Skeletal muscle tissue (tissue), 4 donors: Measurements from ENCODE around the gene MYH14. TPM values are rescaled to one million over a fixed set of nuclear protein-coding genes. Genes with fewer than 3 reads are reported as not detected.

Experiments
- H3K27ac ChIP-seq: one replicate; pipeline ENCODE4 v1.7.0; 2013; ENCODE audit warnings: mild to moderate bottlenecking, low read depth, low read length, inconsistent platforms
- H3K27me3 ChIP-seq, 3 donors: one replicate each; pipeline ENCODE4 v1.7.0; 2013; ENCODE audit warnings: low read length in 3 of 3; ENCODE audit not compliant: control insufficient read depth in 3 of 3, insufficient read depth in 3 of 3
- H3K36me3 ChIP-seq, 3 donors: one replicate each; pipeline ENCODE4 v1.7.0; 2013; ENCODE audit warnings: low read length in 3 of 3; ENCODE audit not compliant: control insufficient read depth in 3 of 3, insufficient read depth in 3 of 3
- H3K4me1 ChIP-seq, 3 donors: one replicate each; pipeline ENCODE4 v1.7.0; 2013; ENCODE audit warnings: low read length in 3 of 3, mild to moderate bottlenecking in 3 of 3; ENCODE audit not compliant: control insufficient read depth in 3 of 3, insufficient read depth in 3 of 3
- H3K4me3 ChIP-seq, 3 donors: one replicate each; pipeline ENCODE4 v1.7.0; 2013; ENCODE audit warnings: low read length in 3 of 3
- H3K9ac ChIP-seq, 3 donors: one replicate each; pipeline ENCODE4 v1.7.0; 2013; ENCODE audit warnings: low read length in 3 of 3, mild to moderate bottlenecking in 3 of 3, moderate library complexity in 2 of 3, low read depth in 1 of 3
- H3K9me3 ChIP-seq, 3 donors: one replicate each; pipeline ENCODE4 v1.7.0; 2013; ENCODE audit warnings: low read length in 3 of 3; ENCODE audit not compliant: control insufficient read depth in 3 of 3
- total RNA-seq: library from RNA; depleted of rRNA; stranded (reverse); fragments of >200 nt; gene quantifications from one replicate; pipeline ENCODE4 v1.2.3, GENCODE V29; 2014
- donor health status: Osteomylitis.

Gene MYH14
- total RNA-seq, 1 donor from 2014 or later: 30.3 TPM

DNA sequence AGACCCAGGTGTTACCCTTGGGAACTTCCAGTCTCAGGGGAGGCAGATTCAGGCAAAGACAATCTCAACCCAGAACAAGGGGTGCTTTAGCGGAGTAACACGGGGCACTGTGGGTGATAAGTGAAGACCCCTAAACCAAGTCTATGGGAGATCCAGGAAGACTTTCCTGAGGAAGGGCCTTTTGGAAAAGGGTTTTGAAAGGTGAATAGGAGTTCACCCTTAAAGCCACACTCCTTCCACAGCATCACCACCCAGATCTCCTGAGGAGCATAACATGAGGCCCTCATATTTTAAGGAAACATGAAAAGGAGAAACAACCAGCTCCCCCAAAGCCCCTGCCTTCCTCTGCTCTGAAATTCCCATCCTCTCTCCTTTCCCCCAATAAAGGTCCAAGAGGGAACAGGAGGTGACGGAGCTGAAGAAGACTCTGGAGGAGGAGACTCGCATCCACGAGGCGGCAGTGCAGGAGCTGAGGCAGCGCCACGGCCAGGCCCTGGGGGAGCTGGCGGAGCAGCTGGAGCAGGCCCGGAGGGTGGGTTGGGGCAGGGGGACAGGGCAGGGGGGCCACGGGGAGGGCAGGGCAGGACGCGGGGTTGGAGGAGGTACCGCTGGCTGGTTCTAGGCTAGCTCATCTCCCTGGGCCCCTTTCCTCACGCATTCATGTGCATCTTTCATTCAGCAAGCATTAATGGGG is 73.1 kb downstream of the MYH14 start:
- Histone ChIP-seq H3K27ac (no peak overlapping the region), H3K9ac (no peak overlapping the region), H3K4me3 (no peak overlapping the region), H3K27me3 (peaks cover 0 to 2% (median 0%) of the 10 kb centered on the region in 3 donors), H3K4me1 (no peaks in the 10 kb centered on the region), H3K36me3 (peaks cover 47 to 59% (median 58%) of the 10 kb centered on the region in 3 donors), H3K9me3 (no peaks in the 10 kb centered on the region)

DNA sequence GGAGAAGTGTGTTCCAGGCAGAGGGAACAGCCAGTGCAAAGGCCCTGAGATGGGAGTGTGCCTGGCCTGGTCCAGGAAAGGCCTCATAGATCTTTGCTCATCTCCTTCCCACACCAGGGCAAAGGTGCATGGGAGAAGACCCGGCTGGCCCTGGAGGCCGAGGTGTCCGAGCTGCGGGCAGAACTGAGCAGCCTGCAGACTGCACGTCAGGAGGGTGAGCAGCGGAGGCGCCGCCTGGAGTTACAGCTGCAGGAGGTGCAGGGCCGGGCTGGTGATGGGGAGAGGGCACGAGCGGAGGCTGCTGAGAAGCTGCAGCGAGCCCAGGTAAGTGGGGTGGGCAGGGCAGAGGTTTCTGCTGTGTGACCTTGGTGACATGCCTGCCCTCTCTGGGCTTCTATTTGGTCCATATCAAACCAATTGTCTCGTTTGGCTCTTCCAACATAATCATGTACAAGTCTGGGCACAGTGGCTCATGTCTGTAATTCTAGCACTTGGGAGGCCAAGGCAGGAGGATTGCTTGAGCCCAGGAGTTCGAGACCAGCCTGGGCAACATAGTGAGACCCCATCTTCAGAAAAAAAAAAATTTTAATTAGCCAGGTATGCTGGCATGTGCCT is 74.7 kb downstream of the MYH14 start:
- Histone ChIP-seq H3K4me1 (no peaks in the 10 kb centered on the region), H3K27me3 (peaks cover 0 to 2% (median 0%) of the 10 kb centered on the region in 3 donors), H3K27ac (no peak overlapping the region), H3K9ac (no peak overlapping the region), H3K9me3 (no peaks in the 10 kb centered on the region), H3K4me3 (no peak overlapping the region), H3K36me3 (peaks cover 43 to 59% (median 51%) of the 10 kb centered on the region in 3 donors)

DNA sequence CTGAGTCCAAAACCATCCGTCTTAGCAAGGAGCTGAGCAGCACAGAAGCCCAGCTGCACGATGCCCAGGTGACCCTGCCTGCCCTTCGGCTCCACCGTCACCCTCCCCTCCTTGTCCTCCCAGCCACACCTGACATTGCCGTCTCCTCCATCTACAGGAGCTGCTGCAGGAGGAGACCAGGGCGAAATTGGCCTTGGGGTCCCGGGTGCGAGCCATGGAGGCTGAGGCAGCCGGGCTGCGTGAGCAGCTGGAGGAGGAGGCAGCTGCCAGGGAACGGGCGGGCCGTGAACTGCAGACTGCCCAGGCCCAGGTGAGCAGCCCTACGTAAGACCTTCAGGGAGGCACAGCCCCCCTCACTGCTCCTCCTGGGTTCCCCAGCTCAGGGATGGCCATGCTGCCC is 76.7 kb downstream of the MYH14 start:
- H3K36me3 ChIP-seq: peaks cover 42 to 57% (median 45%) of the 10 kb centered on the region in 3 donors
- no peak overlapping the region for H3K27ac ChIP-seq
- H3K9me3 ChIP-seq: no peaks in the 10 kb centered on the region
- H3K4me3 ChIP-seq: no peak overlapping the region
- H3K4me1 ChIP-seq: no peaks in the 10 kb centered on the region
- no peak overlapping the region for H3K9ac ChIP-seq
- peaks cover 0 to 2% (median 0%) of the 10 kb centered on the region in 3 donors for H3K27me3 ChIP-seq

DNA sequence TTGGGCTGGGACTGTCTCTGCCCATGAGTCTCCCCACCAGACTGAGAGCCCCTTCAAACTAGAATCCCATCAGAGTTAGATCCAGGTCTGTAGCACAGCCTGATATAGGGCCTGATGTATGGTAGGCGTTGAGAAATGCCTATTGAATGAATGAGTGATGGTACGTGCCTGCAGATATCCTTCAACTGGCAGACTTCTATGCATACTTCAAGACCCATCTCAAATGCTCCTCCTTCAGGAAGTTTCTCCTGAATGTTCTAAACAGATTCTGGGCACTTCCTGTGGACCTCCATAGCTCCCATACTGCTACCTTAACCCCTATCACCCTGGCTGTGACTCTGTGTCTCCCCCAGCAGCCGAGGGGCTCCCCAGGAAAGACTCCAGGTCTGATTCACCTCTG is 77.6 kb downstream of the MYH14 start:
- H3K4me1 ChIP-seq: no peaks in the 10 kb centered on the region
- no peak overlapping the region for H3K9ac ChIP-seq
- no peaks in the 10 kb centered on the region for H3K27me3 ChIP-seq
- peaks cover 35 to 54% (median 43%) of the 10 kb centered on the region in 3 donors for H3K36me3 ChIP-seq
- peaks cover 0 to 2% (median 0%) of the 10 kb centered on the region in 3 donors for H3K9me3 ChIP-seq
- no peak overlapping the region for H3K27ac ChIP-seq
- no peak overlapping the region for H3K4me3 ChIP-seq

DNA sequence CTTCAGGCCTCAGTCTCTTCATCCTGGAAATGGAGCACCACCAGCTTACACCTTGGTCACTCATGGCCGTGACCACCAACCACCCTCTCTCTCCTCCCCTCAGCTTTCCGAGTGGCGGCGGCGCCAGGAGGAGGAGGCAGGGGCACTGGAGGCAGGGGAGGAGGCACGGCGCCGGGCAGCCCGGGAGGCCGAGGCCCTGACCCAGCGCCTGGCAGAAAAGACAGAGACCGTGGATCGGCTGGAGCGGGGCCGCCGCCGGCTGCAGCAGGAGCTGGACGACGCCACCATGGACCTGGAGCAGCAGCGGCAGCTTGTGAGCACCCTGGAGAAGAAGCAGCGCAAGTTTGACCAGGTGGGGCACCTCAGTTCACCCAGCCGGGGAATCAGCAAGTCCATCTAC is 78.1 kb downstream of the MYH14 start:
- Histone ChIP-seq H3K4me3 (no peak overlapping the region), H3K9me3 (peaks cover 0 to 4% (median 2%) of the 10 kb centered on the region in 3 donors), H3K4me1 (no peaks in the 10 kb centered on the region), H3K27me3 (no peaks in the 10 kb centered on the region), H3K9ac (no peak overlapping the region), H3K27ac (no peak overlapping the region), H3K36me3 (peaks cover 34 to 54% (median 40%) of the 10 kb centered on the region in 3 donors)

DNA sequence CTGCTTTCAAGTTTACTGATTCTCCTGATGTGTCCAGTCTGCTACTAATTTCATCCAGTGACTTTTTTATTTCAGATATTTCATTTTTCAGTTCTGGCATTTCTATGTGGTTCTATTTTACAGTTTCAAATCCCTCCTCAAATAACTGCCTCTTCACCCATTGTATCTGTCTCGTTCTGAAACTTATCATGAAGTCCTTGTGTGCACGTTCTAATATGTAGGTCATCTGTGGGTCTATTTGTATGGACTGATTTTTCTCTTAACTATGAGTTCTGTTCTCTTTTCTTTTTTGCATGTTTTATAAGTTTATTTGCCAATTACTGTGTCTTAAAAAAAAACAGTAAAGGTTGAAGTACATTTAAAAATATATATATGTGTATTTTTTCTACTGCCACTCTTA is 82.4 kb downstream of the MYH14 start:
- H3K4me1 ChIP-seq: no peaks in the 10 kb centered on the region
- no peak overlapping the region for H3K27ac ChIP-seq
- no peaks in the 10 kb centered on the region for H3K27me3 ChIP-seq
- H3K4me3 ChIP-seq: no peak overlapping the region
- peaks cover 52 to 68% (median 57%) of the 10 kb centered on the region in 3 donors for H3K36me3 ChIP-seq
- peaks cover 2 to 4% (median 4%) of the 10 kb centered on the region in 3 donors for H3K9me3 ChIP-seq
- no peak overlapping the region for H3K9ac ChIP-seq

DNA sequence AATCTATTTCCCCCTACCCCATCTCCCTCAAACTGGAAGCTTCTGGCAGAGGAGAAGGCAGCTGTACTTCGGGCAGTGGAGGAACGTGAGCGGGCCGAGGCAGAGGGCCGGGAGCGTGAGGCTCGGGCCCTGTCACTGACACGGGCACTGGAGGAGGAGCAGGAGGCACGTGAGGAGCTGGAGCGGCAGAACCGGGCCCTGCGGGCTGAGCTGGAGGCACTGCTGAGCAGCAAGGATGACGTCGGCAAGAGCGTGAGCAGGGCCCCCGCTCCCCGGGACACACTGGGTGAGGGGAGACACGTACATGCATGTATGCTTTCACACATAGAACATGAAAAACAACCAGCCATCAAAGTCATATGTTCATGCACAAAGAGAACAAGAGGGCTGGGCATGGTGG is 83.0 kb downstream of the MYH14 start:
- Histone ChIP-seq H3K27ac (no peak overlapping the region), H3K9me3 (peaks cover 2 to 4% (median 4%) of the 10 kb centered on the region in 3 donors), H3K27me3 (no peaks in the 10 kb centered on the region), H3K36me3 (peaks cover 51 to 64% (median 53%) of the 10 kb centered on the region in 3 donors), H3K9ac (no peak overlapping the region), H3K4me1 (no peaks in the 10 kb centered on the region), H3K4me3 (no peak overlapping the region)

DNA sequence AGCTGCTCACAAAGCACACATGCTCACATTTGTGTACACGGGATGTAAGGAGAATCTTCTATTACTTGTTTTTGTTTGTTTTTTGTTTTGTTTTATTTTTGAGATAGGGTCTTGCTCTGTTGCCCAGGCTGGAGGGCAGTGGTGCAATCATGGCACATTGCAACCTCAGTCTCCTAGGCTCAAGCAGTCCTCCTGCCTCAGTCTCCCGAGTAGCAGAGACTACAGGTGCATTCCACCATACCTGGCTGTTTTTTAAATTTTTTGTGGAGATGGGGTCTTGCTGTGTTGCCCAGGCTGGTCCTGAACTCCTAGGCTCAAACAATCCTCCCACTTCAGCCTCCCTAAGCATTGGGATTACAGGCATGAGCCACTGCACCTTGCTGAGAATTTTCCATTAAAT is 83.9 kb downstream of the MYH14 start:
- no peaks in the 10 kb centered on the region for H3K4me1 ChIP-seq
- peaks cover 48 to 63% (median 53%) of the 10 kb centered on the region in 3 donors for H3K36me3 ChIP-seq
- H3K9ac ChIP-seq: no peak overlapping the region
- H3K27ac ChIP-seq: no peak overlapping the region
- peaks cover 0 to 2% (median 0%) of the 10 kb centered on the region in 3 donors for H3K27me3 ChIP-seq
- no peak overlapping the region for H3K4me3 ChIP-seq
- peaks cover 2 to 4% (median 4%) of the 10 kb centered on the region in 3 donors for H3K9me3 ChIP-seq

DNA sequence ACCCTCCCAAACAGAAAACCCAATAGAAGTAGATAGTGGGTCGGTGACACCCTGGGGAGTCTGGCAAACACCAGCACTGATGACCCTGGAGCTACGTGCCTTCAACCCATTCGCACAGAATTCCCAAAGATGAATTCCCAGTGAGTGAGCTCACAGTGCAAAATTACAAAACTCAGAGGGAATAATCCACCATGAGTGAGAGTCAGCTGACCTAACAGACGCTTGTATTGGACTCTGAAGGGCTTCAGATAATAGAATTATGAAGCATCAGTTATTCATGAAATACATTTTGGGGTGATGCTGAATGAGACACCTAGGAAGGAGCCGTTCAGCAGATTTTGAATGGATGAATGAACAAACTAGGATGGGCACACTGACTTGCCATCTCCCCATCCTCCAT is 85.5 kb downstream of the MYH14 start:
- peaks cover 2 to 4% (median 4%) of the 10 kb centered on the region in 3 donors for H3K9me3 ChIP-seq
- H3K27ac ChIP-seq: no peak overlapping the region
- peaks cover 57 to 73% (median 62%) of the 10 kb centered on the region in 3 donors for H3K36me3 ChIP-seq
- H3K4me1 ChIP-seq: no peaks in the 10 kb centered on the region
- H3K27me3 ChIP-seq: peaks cover 0 to 2% (median 0%) of the 10 kb centered on the region in 3 donors
- no peak overlapping the region for H3K4me3 ChIP-seq
- H3K9ac ChIP-seq: no peak overlapping the region

DNA sequence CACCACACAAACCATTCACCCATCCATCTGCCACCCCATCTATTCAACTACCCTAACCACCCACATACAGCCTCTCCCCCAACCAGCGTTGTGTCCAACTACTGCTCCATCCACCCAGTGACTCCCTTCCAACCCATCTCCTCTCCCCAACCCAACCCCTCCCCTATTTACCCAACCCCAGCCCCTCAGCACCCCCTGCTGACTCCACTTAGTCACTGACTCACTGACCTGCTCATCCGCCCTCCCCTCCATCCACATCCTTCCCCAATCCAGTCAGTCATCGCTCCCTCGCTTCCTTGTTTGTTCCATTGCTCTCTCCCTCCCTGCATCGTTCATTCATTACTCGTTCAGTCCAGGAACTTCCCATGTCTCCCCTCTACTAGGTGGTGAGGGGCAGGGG is 86.6 kb downstream of the MYH14 start:
- H3K4me1 ChIP-seq: no peaks in the 10 kb centered on the region
- no peak overlapping the region for H3K9ac ChIP-seq
- H3K27ac ChIP-seq: no peak overlapping the region
- peaks cover 56 to 75% (median 63%) of the 10 kb centered on the region in 3 donors for H3K36me3 ChIP-seq
- peaks cover 0 to 2% (median 0%) of the 10 kb centered on the region in 3 donors for H3K27me3 ChIP-seq
- H3K9me3 ChIP-seq: peaks cover 2 to 4% (median 4%) of the 10 kb centered on the region in 3 donors
- H3K4me3 ChIP-seq: no peak overlapping the region
